Right ventricle myocardium superior (tissue), 1 donor: ENCODE results near the gene ARFIP1. TPM values are rescaled to one million over a fixed set of nuclear protein-coding genes. Genes with fewer than 3 reads are reported as not detected.
"Not testable (repeated sequence)": the region's sequence is repeated elsewhere in the genome, so short reads cannot be mapped to it uniquely, and the experiment has no call there.

Experiments
- ATAC-seq: fragments of 200-7000 bp; cut with Tn5 transposase; one replicate; pipeline ENCODE4 v1.9.1; 2020; ENCODE audit warnings: mild to moderate bottlenecking; ENCODE audit not compliant: poor library complexity
- DNase-seq: peaks from one replicate; pipeline ENCODE4 v3.0.0-alpha.2; 2020
- intact Hi-C: fragments of 100-400 bp; cut with DNase I; formaldehyde crosslinking; loops from one replicate; pipeline ENCODE4 v1.11.2; 2022
- total RNA-seq: library from RNA; stranded (reverse); fragmentation: NEBNext Ultra II Directional; extraction: Animal tissue kit (Norgen Biotek cat#: 25700); gene quantifications from one replicate; pipeline ENCODE4 v1.2.1, GENCODE V29; 2021
- donor health status: DM: no; HTN: yes; CAD: no; lungs with severe emphysema.

Gene ARFIP1
- total RNA-seq, 1 donor from 2014 or later: 10.9 TPM

- ATAC-seq: no peak
- intact Hi-C loops: no loop called here
Measured at GRCh38 chr4:152875261-152875660, 95.5 kb downstream of the ARFIP1 start.

GRCh38 chr4:152877868-152878267 is 98.1 kb downstream of the ARFIP1 start:
- intact Hi-C loops: no loop called here
- ATAC-seq (no peak), DNase-seq (no peak)

More at GRCh38 chr4:152875261-152875660, 95.5 kb downstream of the ARFIP1 start:
- no peak for DNase-seq

GRCh38 chr4:152880263-152880662 is 100.5 kb downstream of the ARFIP1 start:
- intact Hi-C loops: no loop called here
- no peak for DNase-seq
- ATAC-seq: no peak

- intact Hi-C loops: no loop called here
- no peak for ATAC-seq
- DNase-seq: no peak
Measured at GRCh38 chr4:152881974-152882373, 102.2 kb downstream of the ARFIP1 start.

- DNase-seq (no peak), ATAC-seq (no peak)
- intact Hi-C loops: no loop called here
Measured at GRCh38 chr4:152885185-152885584, 105.4 kb downstream of the ARFIP1 start.

- intact Hi-C loops: no loop called here
- DNase-seq: no peak
- no peak for ATAC-seq
Measured at GRCh38 chr4:152886201-152886600, 106.4 kb downstream of the ARFIP1 start.

- no peak for DNase-seq
- intact Hi-C loops: no loop called here
- ATAC-seq: no peak
Measured at GRCh38 chr4:152887981-152888380, 108.2 kb downstream of the ARFIP1 start.

- intact Hi-C loops: no loop called here
- DNase-seq (no peak), ATAC-seq (no peak)
Measured at GRCh38 chr4:152892974-152893373, 113.2 kb downstream of the ARFIP1 start.

- intact Hi-C loops: no loop called here
- DNase-seq (no peak), ATAC-seq (no peak)
Measured at GRCh38 chr4:152894673-152895072, 114.9 kb downstream of the ARFIP1 start.

GRCh38 chr4:152896811-152897210 is 117.1 kb downstream of the ARFIP1 start:
- DNase-seq: no peak
- ATAC-seq: no peak
- intact Hi-C loops: no loop called here

- intact Hi-C loops, ATAC-seq, DNase-seq: not testable (repeated sequence)
Measured at GRCh38 chr4:152898133-152898532, 118.4 kb downstream of the ARFIP1 start.

- intact Hi-C loops: no loop called here
- DNase-seq: no peak
- ATAC-seq: no peak
Measured at GRCh38 chr4:152898606-152899005, 118.9 kb downstream of the ARFIP1 start.

- DNase-seq (no peak), ATAC-seq (no peak)
- intact Hi-C loops: no loop called here
Measured at GRCh38 chr4:152900395-152900794, 120.6 kb downstream of the ARFIP1 start.

GRCh38 chr4:152901205-152901604 is 121.5 kb downstream of the ARFIP1 start:
- ATAC-seq: no peak
- DNase-seq: no peak
- intact Hi-C loops: no loop called here

- ATAC-seq: no peak
- DNase-seq: no peak
- intact Hi-C loops: no loop called here
Measured at GRCh38 chr4:152903658-152904057, 123.9 kb downstream of the ARFIP1 start.

- DNase-seq: no peak
- no peak for ATAC-seq
- intact Hi-C loops: no loop called here
Measured at GRCh38 chr4:152909901-152910300, 130.1 kb downstream of the ARFIP1 start.

GRCh38 chr4:152910521-152910920 is 130.8 kb downstream of the ARFIP1 start:
- ATAC-seq (no peak), DNase-seq (no peak)
- intact Hi-C loops: no loop called here

GRCh38 chr4:152917543-152918395 is 138.0 kb downstream of the ARFIP1 start:
- intact Hi-C loops: no loop called here
- ATAC-seq: no peak
- DNase-seq: no peak

GRCh38 chr4:152919826-152920225 is 140.1 kb downstream of the ARFIP1 start:
- ATAC-seq (no peak), DNase-seq (no peak)
- intact Hi-C loops: no loop called here

GRCh38 chr4:152920768-152921167 is 141.0 kb downstream of the ARFIP1 start:
- DNase-seq (no peak), ATAC-seq (no peak)
- intact Hi-C loops: no loop called here

GRCh38 chr4:152921284-152921683 is 141.5 kb downstream of the ARFIP1 start:
- intact Hi-C loops: no loop called here
- DNase-seq: no peak
- no peak for ATAC-seq
